Prostate gland (tissue), 2 donors: ENCODE results near the gene SCAF11. TPM values are rescaled to one million over a fixed set of nuclear protein-coding genes. Genes with fewer than 3 reads are reported as not detected.
"Not testable (repeated sequence)": the region's sequence is repeated elsewhere in the genome, so short reads cannot be mapped to it uniquely, and the experiment has no call there.

Source experiments
- DNase-seq: peaks from one replicate; pipeline ENCODE4 v3.0.0-alpha.2; 2019; ENCODE audit warnings: low spot score
- H3K27ac ChIP-seq, 2 donors: fragments of 200-600 bp; sonication (generic); 2 replicates each; pipeline ENCODE4 v1.5.1; 2017 to 2019
- H3K27me3 ChIP-seq: fragments of 200-600 bp; sonication (generic); replicated peaks from 2 replicates; pipeline ENCODE4 v1.5.1; 2019; ENCODE audit not compliant: insufficient read depth
- H3K36me3 ChIP-seq, 2 donors: fragments of 200-600 bp; sonication (generic); 1 replicate in 1 of 2; 2 replicates in 1 of 2; pipeline versions ENCODE4 v1.5.1 to v1.8.1; 2017 to 2019
- H3K4me1 ChIP-seq: fragments of 200-600 bp; sonication (generic); replicated peaks from 2 replicates; pipeline ENCODE4 v1.5.1; 2019
- H3K4me3 ChIP-seq, 2 donors: fragments of 200-600 bp; sonication (generic); 2 replicates each; pipeline ENCODE4 v1.5.1; 2017 to 2019
- H3K9me3 ChIP-seq: fragments of 200-600 bp; sonication (generic); 2 replicates; pipeline ENCODE4 v1.5.1; 2017
- CTCF ChIP-seq, 4 experiments: fragments of 200-600 bp in 2 of 4; fragments of 450-650 bp in 2 of 4; sonication (generic) in 2 of 4; IDR thresholded peaks; 1 replicate in 3 of 4; 2 replicates in 1 of 4; pipeline ENCODE4 v1.5.1; 2016 to 2019; ENCODE audit warnings: antibody characterized with exemption in 4 of 4, mild to moderate bottlenecking in 2 of 4, moderate library complexity in 2 of 4
- POLR2A ChIP-seq: fragments of 450-650 bp; IDR thresholded peaks from one replicate; pipeline ENCODE4 v1.6.1; 2016; ENCODE audit warnings: antibody characterized with exemption, mild to moderate bottlenecking
- POLR2AphosphoS5 ChIP-seq: sonication (generic); formaldehyde crosslinking; IDR thresholded peaks from one replicate; pipeline ENCODE4 v1.6.1; 2017; ENCODE audit warnings: antibody characterized with exemption
- WGBS: methylation state at CpG from one replicate; pipeline ENCODE4 v1.1.5; 2018; 5-methylcytosine and 5-hydroxymethylcytosine counted together
- intact Hi-C: fragments of 100-400 bp; cut with DNase I; formaldehyde crosslinking; loops from one replicate; pipeline ENCODE4 v1.14.2; 2022
- total RNA-seq, 2 donors: library from RNA; depleted of rRNA; stranded (reverse); fragments of >200 nt; gene quantifications; one replicate each; pipeline ENCODE4 v1.1.0, GENCODE V29; 2016

The SCAF11 gene
- total RNA-seq, result 100 to 1,000 TPM; 144 to 171 TPM

- peak; percentile 100 for DNase-seq
- 0% methylated on average over 54 of the region's 54 CpGs for WGBS
- Histone ChIP-seq H3K4me1 (peaks cover 7% of the 10 kb centered on the region), H3K27ac (peak within 1 kb of the TSS; percentile 98 to 99), H3K9me3 (no peaks in the 10 kb centered on the region), H3K36me3 (no peaks in the 10 kb centered on the region), H3K27me3 (no peaks in the 10 kb centered on the region), H3K4me3 (peak within 1 kb of the TSS; percentile 73 to 79)
- TF ChIP-seq POLR2A, result peak; percentile 55
- TF ChIP-seq CTCF (IDR thresholded peaks at IDR 0.05), result peak; percentile 98 to 100 (median 100)
- peak; percentile 98 for TF ChIP-seq POLR2AphosphoS5
- intact Hi-C loops, result loop anchor here (2.0 to 10.0 kb wide), 5 partner anchors 226 to 773 kb away; partner anchors contain the start of genes ANO6 and SLC38A2
These were observed at the start of gene SCAF11 for GRCh38 chr12:45990468-45991283. SCAF11 (minus strand) TSS chr12:45990574; CDS start chr12:45964167, 26,407 bp downstream.

GRCh38 chr12:46037066-46037465 lies 46.7 kb upstream of the SCAF11 start:
- H3K36me3 ChIP-seq, DNase-seq, H3K27me3 ChIP-seq, intact Hi-C loops, H3K4me3 ChIP-seq, H3K27ac ChIP-seq, H3K4me1 ChIP-seq, H3K9me3 ChIP-seq: not testable (repeated sequence)
- 27% methylated on average over 4 of the region's 4 CpGs for WGBS

GRCh38 chr12:46027172-46027571 lies 36.8 kb upstream of the SCAF11 start:
- Histone ChIP-seq H3K9me3 (no peaks in the 10 kb centered on the region), H3K36me3 (no peaks in the 10 kb centered on the region), H3K4me1 (no peaks in the 10 kb centered on the region), H3K4me3 (no peak overlapping the region), H3K27ac (no peak overlapping the region), H3K27me3 (no peaks in the 10 kb centered on the region)
- intact Hi-C loops, result no loop called here
- TF ChIP-seq POLR2A, result no peak
- TF ChIP-seq POLR2AphosphoS5, result no peak
- no peak for TF ChIP-seq CTCF (IDR thresholded peaks at IDR 0.05)
- no peak for DNase-seq

- H3K27ac ChIP-seq, result no peak overlapping the region
- no peaks in the 10 kb centered on the region for H3K36me3 ChIP-seq
- H3K4me1 ChIP-seq, result no peaks in the 10 kb centered on the region
- intact Hi-C loops, result no loop called here
- no peaks in the 10 kb centered on the region for H3K27me3 ChIP-seq
- H3K9me3 ChIP-seq, result no peaks in the 10 kb centered on the region
- 83% methylated on average over 2 of the region's 2 CpGs for WGBS
- DNase-seq, result no peak
- H3K4me3 ChIP-seq, result no peak overlapping the region
- TF ChIP-seq CTCF (IDR thresholded peaks at IDR 0.05) (no peak), POLR2A (no peak), POLR2AphosphoS5 (no peak)
These were observed 33.7 kb upstream of the SCAF11 start for GRCh38 chr12:46024099-46024498.

GRCh38 chr12:46020768-46021167 lies 30.4 kb upstream of the SCAF11 start:
- H3K9me3 ChIP-seq, result no peaks in the 10 kb centered on the region
- peak overlapping the region; percentile 36 to 59 for H3K27ac ChIP-seq
- H3K4me1 ChIP-seq, result no peaks in the 10 kb centered on the region
- H3K36me3 ChIP-seq, result no peaks in the 10 kb centered on the region
- H3K27me3 ChIP-seq, result no peaks in the 10 kb centered on the region
- TF ChIP-seq POLR2A (no peak), POLR2AphosphoS5 (peak; percentile 59), CTCF (IDR thresholded peaks at IDR 0.05) (no peak)
- intact Hi-C loops, result no loop called here
- DNase-seq, result no peak
- H3K4me3 ChIP-seq, result no peak overlapping the region

- H3K4me3 ChIP-seq, intact Hi-C loops, H3K9me3 ChIP-seq, H3K27ac ChIP-seq, H3K27me3 ChIP-seq, H3K36me3 ChIP-seq, H3K4me1 ChIP-seq, DNase-seq: not testable (repeated sequence)
- WGBS, result 64% methylated on average over 4 of the region's 4 CpGs
These were observed 28.3 kb upstream of the SCAF11 start for GRCh38 chr12:46018712-46019111.

GRCh38 chr12:46017866-46018375 lies 27.5 kb upstream of the SCAF11 start:
- DNase-seq, H3K4me3 ChIP-seq, intact Hi-C loops, H3K36me3 ChIP-seq, H3K27ac ChIP-seq, H3K27me3 ChIP-seq, H3K4me1 ChIP-seq, H3K9me3 ChIP-seq: not testable (repeated sequence)
- 95% methylated on average over 33 of the region's 33 CpGs for WGBS
